Ishikawa (cell line): ENCODE measurements around the gene FGF14.

ENCODE experiments used
- CEBPB ChIP-seq: IDR thresholded peaks from 2 replicates; pipeline ENCODE4 v1.6.1; 2012
- EGR1 ChIP-seq: IDR thresholded peaks from 2 replicates; pipeline ENCODE4 v1.6.1; 2012
- EP300 ChIP-seq: IDR thresholded peaks from 2 replicates; pipeline ENCODE4 v1.6.1; 2012; ENCODE audit warnings: borderline replicate concordance
- NFIC ChIP-seq: IDR thresholded peaks from 2 replicates; pipeline ENCODE4 v1.6.1; 2012
- RAD21 ChIP-seq: IDR thresholded peaks from 2 replicates; pipeline ENCODE4 v1.6.1; 2012; ENCODE audit warnings: low read depth
- TAF1 ChIP-seq: IDR thresholded peaks from 2 replicates; pipeline ENCODE4 v1.6.1; 2012; ENCODE audit warnings: low read depth, mild to moderate bottlenecking
- TCF12 ChIP-seq: IDR thresholded peaks from 2 replicates; pipeline ENCODE4 v1.6.1; 2012; ENCODE audit warnings: low read depth

DNA sequence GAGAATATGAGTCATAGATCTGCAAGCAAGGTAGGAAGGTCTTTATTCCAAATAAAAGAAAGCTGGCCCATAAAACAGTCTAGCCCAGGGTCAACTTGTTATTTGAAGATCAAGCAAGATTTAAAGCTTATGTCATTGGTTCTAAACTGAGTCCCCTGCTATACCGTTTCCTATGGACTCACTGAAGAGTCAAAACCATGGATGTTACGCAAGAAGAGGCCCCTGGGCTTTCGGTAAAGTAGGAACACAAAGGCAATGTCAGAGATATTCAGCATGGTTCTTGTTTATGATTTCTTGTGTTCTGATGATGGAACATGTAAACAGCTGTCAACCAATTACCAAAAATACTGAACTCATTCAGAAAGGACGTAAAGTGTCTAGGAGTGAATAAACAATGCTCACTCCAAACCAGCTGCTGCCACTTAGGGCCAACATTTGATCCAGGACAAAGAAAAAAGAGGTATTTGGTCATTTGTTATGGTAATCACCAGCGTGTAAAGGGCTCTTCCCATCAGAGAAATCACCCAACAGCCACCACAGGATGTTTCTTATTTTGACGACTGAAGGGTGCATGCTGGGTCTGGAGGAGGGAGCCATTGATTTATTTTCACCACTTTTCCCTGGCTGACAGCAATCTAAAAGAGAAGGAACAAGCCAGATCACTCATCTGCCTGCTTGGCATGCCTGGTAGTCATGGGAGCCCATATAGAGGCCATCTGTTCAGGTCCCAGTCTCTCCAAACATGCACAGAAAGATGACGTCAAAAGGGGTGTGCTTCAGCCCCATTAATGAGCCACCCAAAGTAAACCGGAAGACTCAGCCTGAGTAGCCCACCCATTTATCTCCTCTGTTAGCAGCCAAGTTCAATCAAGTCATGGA lies 68.3 kb downstream of the FGF14 start:
- no peak for TF ChIP-seq EP300
- TF ChIP-seq TAF1 = no peak
- TF ChIP-seq EGR1 = no peak
- no peak; the same call in 1 of the 2 replicates for TF ChIP-seq CEBPB
- TF ChIP-seq TCF12 = no peak
- TF ChIP-seq NFIC = no peak
- TF ChIP-seq RAD21 = no peak
